NCI-H1436 treated with DMSO at 0.1 percent for 48 hours (cell line): ENCODE results near the gene DIS3L.
"Not testable (repeated sequence)": the region's sequence is repeated elsewhere in the genome, so short reads cannot be mapped to it uniquely, and the experiment has no call there.

ENCODE experiments used
- DNase-seq: peaks from one replicate; lab custom pipeline; 2025; lab: John Stamatoyannopoulos, UW

Gene DIS3L

DNA sequence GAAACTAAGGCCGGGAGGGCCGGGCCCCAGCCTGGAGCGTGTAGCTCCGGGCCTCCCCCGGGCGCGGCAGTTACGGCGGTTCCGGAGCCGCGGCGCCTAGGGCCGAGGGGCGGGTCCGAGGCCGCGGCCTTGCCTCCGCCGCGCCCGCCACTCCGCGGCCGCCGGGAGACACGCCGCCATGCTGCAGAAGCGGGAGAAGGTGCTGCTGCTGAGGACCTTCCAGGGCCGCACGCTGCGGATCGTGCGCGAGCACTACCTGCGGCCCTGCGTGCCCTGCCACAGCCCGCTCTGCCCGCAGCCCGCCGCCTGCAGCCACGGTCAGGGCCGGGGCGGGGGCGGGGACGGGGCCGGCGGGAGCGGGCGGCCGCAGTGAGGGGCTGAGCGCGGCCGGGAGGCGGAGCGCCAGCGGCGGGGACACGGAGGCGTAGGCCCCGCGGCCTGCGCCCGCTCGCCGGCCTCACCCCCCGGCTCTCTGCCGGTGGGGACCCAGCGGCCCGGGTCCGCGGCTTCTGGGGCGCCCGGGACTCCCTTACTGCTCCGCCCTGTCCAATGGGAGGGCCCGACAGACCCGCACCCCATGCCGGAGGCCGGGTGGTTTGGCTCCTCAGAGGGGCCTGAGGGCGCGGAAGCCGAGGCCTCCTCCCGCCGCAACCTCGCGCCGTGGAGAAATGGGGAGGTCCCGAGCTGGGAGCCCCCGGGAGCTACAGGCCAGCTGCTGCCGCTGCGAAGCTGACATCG, at the start of gene DIS3L:
TSS of gene DIS3L (plus strand) at position 150 of the 738 bp plus-strand sequence. CDS start at position 179, 29 bp downstream.
- no peak for DNase-seq

GRCh38 chr15:66245832-66246231, 47.5 kb upstream of the DIS3L start:
- DNase-seq, result not testable (repeated sequence)

DNA sequence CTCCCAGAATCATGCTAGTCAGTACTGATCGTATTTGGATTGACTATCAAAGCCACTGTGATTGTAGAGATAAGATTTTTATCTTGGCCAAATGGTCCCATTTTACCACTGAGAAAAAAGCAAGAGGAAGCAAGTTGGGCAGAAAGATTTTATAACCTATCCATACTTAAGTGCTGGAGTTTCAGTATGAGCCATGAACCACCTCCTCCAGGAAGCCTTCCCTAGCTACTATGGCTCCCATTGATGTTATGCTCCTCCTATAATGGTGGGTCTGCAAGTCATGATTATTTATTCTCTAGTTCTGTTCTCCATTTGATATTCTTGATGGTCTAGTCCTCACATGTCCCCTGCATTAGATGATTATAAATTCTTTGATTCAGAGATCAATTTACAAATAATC, 46.4 kb upstream of the DIS3L start:
- no peak for DNase-seq

- DNase-seq, result no peak
Observed at GRCh38 chr15:66249605-66250174, 43.7 kb upstream of the DIS3L start.

GRCh38 chr15:66251065-66251789, 42.1 kb upstream of the DIS3L start:
- no peak for DNase-seq

DNA sequence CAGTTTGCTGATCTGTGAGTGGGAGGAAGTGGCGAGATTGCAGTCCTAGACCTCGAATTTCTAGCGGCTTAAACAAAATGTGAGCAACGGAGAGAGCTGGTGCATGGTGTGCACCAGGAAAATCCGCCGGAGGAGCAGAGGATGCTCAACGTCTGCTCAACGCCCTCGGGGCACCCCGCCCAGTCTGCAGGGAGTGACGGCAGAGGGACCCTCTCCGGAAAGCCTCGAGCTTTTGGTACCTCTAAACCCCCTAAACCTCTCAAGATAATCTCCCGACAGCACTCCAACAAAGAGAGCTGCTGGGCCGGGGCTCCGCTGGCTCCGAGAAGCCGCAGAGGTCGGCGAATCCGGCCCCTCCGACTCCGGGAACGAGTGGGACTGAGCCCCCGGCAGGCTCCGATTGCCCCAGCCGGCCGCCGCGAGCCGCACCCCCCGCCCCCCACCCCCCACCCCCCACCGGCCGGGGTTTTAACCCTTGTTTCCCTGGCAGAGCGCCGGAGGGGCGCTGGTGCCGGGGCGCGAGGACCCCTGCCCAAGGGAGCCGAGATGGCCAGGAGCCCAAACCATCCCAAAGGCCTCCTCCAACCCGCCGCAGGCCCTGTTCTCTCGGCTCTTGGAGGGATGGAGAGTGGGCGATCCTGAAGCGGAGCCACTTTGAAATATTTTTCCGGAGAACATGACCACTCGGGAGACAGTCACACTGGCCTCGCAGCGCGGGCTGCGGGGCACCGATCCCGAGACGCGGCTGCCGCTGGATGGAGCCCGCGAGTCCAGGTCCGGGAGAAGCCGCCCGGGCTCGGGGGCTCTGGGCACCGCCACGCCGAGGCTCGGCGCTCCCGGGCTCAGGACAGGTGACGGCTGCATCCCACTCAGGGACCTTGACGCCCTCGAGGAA, 41.3 kb upstream of the DIS3L start:
- DNase-seq, result no peak

GRCh38 chr15:66252685-66253417, 40.5 kb upstream of the DIS3L start:
- DNase-seq, result no peak

GRCh38 chr15:66253418-66254088, 39.8 kb upstream of the DIS3L start, which contains the start of gene MEGF11:
Gene MEGF11 (minus strand): TSS chr15:66253750. CDS start chr15:66128403, 125,347 bp downstream.
- DNase-seq, result peak; percentile 27

GRCh38 chr15:66254089-66254950, 39.0 kb upstream of the DIS3L start:
- no peak for DNase-seq

DNA sequence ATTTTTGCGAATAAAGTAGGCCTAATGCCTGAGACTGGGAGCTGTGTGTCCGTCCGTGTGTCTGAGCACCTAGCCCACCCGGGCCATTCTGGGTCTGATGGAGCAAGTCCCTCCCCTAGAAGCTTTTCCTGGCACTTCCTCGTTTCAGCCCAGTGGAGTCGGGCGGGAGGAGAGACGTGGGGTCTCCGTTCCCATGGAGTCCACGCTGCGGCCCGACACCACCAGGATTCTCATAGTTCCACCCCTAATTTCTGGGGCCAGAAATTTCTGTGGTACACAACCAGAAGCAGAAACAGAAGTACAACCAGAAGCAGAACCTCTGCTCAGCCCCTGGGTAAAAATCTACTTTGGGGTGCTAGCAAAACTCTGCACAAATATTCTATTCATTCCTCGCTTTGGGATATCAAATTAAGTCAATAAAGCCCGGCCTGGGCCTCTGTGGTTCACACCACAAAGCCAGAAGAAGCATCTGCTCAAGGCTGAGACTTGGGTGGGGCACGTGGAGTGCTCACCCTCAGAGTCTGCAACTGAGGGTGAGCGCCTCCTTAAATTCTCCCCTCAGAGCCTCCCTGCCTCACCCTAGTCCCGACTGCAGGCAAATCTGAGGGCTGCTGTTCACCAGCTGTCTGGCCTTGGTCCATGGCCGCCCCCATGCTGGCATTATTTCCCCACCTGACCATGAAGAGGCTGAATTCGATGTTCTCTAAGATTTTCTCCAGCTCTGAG, 38.3 kb upstream of the DIS3L start:
- no peak for DNase-seq

GRCh38 chr15:66256692-66257091, 36.7 kb upstream of the DIS3L start:
- no peak for DNase-seq

- no peak for DNase-seq
Observed at GRCh38 chr15:66261056-66261455, 32.3 kb upstream of the DIS3L start.

DNA sequence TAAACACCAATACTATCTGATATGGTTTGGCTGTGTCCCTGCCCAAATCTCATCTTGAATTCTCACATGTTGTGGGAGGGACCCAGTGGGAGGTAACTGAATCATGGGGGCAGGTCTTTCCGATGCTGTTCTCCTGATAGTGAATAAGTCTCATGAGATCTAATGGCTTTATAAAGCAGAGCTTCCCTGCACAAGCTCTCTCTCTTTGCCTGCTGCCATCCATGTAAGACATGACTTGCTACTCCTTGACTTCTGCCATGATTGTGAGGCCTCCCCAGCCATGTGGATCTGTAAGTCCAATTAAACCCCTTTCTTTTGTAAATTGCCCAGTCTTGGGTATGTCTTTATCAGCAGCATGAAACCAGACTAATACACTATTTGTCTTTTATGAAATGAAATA, 30.5 kb upstream of the DIS3L start:
- not testable (repeated sequence) for DNase-seq

DNA sequence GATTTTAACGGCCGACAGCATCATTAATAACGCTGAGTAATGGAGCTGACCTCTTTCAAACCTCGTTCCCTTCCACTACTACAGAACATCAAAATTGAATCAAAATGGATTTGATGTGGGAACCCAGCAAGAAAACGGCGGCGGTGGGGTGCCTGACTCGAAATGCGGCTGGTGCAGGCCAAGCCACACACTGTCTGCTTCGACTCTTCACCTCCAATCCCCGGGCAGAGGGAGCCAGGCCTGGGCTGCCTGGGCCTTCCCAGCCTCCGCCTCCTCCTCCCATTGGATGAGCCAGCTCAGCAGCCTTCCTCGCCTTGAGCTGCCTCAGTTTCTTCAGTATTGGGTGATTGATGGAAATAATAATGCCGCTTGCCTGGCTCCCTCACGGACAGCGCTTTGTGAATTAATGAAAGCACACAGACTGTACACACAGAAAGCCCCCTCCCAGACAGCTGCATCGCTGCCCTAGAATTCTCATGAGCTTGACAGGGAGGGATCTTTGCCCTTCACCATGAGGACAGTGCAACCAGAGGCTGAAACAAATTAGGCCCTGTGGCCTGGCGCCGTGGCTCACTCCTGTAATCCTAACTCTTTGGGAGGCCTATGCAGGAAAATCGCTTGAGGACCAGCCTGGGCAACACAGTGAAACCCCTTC, 28.4 kb upstream of the DIS3L start:
- DNase-seq, result no peak

DNA sequence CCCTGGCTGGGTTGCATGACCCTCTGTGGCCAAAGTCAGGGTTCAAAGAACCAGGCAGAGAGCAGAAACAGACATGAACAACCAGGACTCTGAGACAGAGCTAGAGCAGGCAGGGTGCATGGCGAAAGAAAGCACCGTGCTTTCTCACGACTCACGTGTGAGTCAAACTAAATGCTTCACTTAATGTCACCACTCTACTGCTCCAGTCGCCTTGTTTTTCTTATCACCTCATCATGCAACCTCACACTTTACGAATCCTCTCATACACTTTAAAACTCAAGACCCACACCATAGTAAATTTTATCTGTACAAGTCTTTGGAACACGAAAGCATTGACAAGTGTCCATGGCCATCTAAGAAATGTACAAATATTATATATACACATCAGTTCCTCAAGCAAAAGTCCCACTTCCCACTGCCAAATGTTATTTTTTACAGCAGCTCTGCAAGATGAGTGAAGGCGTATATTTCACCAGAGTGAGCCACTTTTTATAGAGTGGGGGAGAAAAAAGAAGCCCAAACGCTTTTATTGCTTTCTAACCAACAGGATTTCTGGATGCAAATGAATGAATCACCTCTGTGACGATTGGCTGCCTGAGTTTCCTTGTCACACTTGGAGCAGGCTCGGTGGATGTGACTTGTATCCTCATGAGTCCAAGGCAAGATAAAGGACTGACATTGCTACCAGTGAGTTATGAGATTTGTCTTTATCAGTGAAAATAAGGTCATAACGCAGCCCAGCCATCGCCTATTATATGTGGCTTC, 23.9 kb upstream of the DIS3L start:
- DNase-seq, result peak; percentile 69

DNA sequence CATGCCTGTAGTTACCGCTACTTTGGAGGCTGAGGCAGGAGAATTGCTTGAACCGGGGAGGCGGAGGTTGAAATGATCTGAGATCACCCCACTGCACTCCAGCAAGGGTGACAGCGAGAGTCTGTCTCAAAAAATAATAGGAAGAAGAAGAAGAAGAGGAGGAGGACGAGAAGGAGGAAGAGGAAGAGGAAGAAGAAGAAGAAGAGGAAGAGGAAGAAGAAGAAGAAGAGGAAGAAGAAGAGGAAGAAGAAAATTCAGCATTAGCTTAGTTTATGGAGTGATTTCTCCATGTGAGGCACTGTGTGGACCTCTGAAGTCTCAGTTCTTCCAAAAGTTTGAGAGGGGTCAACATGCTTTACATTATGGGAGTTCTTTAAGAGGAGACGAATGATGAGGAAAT, 22.4 kb upstream of the DIS3L start:
- DNase-seq, result no peak

DNA sequence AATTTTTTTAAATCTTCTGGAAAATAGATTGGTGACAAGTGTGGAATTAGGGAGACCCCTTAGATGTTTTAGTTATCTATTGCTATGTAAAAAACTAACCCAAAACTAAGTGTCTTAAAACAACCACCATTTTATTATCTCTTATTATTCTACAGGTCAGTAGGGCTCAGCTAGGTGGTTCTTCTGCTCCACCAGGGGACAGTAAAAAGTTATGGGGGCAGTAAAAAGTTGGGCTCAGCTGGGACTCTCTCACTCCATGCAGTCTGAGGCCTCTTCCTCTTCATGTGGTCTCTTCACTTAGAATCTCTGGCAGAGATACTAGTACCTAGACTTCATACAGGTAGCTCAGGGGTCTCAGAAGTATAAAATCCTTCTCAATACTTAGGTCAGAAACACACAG, 18.0 kb upstream of the DIS3L start:
- no peak for DNase-seq

- DNase-seq, result no peak
Observed at GRCh38 chr15:66276546-66276945, 16.8 kb upstream of the DIS3L start.
